Activated CD4-positive, alpha-beta T cell treated with anti-CD3 and anti-CD28 coated beads for 48 hours (primary cell): Measurements from ENCODE around the gene PTCHD4.
"Not testable (repeated sequence)": the region's sequence is repeated elsewhere in the genome, so short reads cannot be mapped to it uniquely, and the experiment has no call there.

Experiments
- DNase-seq: peaks from one replicate; pipeline ENCODE4 v3.0.0-alpha.2; 2020

The PTCHD4 gene

GRCh38 chr6:48111143-48111506 lies at the start of gene PTCHD4:
Gene PTCHD4, minus strand, starts transcription at chr6:48111197. Its CDS starts 42,240 bp downstream, at chr6:48068957.
- DNase-seq, result no peak

DNA sequence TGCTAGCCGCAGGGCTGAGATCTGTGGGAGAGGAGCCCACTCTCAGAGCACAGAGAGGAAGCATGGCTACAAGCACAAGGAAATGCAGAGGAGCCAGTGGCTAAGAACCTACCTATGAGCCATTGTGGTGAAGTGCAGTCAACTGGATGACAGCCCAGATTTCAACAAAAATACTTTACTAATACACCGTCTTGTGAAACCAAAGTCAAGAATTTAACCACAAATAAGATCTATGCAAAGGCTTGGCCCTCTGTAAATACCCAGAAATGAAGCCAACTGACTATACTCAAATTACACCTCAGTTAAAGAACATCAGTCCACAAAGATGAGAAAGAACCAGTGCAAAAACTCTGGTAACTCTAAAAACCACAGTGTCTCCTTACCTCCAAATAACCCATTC lies 40.1 kb upstream of the PTCHD4 start:
- DNase-seq, result no peak

DNA sequence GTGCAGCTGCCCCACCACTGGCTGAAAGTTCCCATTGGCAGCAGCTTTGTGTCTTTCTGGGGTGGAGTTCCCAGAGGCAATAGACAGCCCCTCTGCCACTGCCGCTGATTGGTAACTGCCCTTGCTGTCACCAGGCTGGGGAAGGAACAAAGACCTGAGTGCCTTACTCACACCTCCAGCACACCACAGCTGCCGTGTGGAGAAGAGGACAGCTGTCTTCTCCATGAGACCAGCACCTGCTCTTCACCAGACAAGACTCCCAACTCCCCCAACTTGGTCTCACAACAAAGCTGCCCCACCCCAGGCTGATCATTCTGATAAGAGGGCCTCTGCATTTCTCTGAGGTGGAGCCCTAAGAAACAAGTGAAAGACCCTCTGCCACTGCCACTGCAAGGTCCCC lies 39.7 kb upstream of the PTCHD4 start:
- no peak for DNase-seq

DNA sequence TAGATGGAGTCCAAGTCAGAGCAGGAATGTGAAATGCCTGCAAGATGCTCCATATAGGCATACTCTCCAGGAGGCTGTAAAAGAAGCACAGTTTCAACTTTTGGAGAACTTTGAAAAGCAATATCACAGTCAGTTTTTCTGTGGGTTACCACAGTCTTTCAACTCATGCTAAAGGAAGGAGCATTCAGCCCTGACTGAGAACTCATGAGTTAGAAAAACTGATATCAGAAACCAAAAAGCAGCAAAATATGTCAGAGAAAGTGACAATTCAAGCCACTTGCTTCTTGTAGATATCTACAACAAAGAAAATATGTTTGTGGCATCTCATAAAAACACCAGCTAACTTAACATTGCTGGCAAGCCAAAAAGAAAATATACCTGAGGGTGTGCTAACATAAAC lies 36.1 kb upstream of the PTCHD4 start:
- DNase-seq, result no peak

DNA sequence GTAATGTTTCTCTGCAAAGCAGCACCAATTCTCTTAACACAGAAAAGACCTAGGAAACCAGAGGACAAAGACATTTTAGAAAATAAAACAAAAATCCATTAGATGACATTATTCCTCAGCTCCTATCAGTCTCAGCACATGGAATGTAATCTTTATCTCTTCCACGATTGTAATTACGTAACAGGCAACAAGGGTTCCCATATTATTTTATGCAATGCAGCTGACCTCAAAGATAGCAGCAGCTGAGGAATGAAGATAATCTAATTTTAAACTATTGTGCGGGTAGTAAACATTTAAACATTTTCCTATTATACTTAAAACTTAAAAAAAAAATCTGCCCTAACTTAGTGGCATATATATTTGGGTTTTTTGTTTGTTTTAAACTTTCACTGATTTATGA lies 33.0 kb upstream of the PTCHD4 start:
- DNase-seq, result no peak

GRCh38 chr6:48141975-48142374 lies 31.0 kb upstream of the PTCHD4 start:
- no peak for DNase-seq

DNA sequence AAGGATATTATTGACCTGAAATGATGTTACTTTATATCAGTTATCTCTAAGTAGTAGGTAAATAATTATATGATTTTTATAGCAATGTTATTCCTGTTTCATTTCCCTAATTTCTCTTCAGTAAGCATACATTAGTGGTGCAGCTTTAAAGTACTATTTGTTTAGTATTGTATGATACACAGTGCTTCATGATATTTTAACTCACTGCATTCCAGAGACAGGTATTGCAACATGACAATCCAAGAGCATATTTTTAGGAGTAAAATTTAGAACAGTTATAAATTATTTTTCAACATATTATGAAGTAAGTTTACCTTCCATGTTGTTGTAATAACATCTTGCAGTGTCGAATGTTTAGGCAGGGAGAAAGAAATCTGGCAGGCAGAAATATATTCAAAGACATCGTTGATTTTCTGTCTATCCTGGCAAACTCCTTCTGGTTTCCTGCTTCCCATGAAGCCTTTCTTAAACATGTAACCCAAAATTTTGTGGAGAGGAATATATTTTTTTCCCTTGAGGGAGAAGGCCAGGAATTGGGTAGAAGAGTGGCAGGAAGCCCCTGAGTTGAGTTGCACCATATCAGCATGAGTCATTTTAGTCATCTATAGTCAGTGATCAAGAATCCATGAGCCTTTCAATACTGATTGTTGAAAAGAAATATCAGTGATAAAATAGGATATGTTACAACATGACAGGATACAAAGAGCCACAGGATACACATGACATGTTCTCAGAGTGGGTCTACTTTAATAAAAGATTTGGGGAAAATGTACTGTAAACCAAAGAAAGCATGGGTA lies 29.0 kb upstream of the PTCHD4 start:
- no peak for DNase-seq

DNA sequence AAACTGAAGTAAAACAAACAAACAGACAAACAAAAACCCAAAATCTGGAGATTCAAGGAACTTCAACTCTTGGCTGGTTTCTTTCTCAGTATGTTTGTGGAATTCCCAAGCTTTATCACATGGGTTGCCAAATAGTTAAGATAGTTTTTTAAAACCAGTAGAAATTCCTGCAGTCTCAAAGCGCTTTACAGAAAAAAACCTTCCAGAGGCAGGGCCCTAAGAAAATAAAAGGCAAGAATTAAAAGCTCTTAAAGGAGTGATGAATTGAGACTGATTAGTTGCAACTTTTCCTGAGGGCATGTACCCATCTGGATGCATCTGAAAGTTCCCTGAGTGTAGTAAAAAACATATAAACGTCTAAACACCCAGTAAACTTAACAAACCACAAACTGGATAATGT lies 25.9 kb upstream of the PTCHD4 start:
- DNase-seq, result no peak

GRCh38 chr6:48135323-48136084 lies 24.5 kb upstream of the PTCHD4 start:
- DNase-seq, result no peak

GRCh38 chr6:48134246-48134645 lies 23.2 kb upstream of the PTCHD4 start:
- no peak for DNase-seq

DNA sequence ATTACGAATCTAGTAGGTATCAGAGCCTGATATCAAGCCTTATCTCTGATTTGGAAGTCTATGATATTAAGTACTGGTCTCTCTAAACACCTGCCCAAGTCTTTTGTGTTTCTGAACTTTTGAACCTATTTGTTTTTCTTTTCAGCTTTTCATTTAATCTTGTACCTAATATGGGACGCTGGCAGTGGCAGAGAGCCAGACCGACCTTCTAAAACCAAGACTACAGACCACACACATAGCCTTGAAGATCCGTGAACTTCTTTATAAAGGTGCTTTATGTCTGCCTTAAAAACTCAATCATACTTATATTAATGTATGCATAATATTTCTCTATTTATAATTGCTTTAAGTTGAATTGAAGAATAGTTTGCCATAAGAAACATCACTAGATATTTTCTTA lies 12.6 kb upstream of the PTCHD4 start:
- DNase-seq, result no peak

DNA sequence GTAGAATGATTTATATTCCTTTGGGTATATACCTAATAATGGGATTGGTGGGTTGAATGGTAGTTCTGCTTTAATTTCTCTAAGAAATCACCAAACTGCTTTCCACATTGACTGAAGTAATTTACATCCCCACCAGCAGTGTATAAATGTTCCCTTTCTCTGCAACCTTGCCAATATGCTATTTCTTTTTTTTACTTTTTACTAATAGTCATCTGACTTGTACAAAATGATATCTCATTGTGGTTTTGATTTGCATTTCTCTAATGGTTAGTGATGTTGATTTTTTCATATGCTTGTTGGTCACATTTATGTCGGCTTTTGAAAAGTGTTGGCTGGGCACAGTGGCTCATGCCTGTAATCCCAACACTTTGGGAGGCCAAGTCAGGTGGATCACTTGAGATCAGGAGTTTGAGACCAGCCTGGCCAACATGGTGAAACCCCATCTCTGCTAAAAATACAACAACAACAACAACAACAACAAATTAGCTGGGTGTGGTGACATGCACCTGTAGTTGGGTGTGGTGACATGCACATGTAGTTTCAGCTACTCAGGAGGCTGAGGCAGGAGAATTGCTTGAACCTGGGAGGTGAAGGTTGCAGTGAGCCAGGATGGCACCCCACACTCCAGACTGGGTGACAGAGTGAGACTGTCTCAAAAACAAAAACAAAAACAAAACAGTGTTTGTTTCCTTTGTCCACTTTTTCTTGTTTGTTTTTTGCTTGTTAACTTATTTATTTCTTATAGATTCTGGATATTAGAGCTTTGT lies 11.2 kb upstream of the PTCHD4 start:
- not testable (repeated sequence) for DNase-seq

DNA sequence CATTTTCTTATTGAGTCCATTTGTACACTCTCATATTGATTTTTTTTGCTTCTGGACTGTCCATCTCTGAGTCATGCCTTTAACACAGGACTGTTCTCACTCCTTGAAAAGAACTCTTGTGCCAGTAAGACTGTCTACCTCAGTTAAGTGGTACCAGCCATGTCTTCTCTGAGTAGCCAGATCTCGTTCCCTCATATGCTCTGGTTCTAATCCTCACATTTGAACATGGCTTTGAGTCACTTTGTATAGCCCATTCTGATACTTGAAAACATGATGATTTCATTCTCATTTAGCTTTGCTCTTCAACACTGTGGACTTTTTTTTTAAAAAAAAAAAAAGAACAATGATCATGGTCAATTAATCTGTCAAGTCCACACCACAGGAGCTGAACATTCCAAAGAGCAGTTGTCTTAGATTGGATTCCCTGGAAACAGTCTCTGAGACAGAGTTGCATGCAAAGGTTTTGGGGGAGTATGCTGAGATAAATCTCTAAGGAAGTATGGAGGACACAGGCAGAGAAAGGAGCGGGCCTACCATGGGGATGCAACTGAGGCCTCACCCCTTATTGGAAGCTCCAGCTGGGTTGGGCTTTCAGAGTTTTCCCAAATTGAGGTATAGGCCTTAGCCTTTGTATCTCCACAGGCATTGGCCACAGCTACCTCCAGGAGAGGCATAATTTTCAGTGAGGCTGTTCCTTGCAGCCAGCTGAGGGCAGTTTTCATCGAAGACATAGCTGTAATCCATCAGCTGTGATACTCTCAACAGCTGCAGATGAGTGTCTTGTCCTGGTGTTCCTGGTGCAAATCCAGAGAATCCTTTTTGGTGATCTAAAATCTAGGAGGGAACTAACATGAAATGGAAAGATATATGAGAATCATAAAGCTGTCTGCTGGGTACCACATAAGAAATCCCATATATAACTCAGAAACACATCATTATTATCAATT lies 6.0 kb upstream of the PTCHD4 start:
- no peak for DNase-seq

DNA sequence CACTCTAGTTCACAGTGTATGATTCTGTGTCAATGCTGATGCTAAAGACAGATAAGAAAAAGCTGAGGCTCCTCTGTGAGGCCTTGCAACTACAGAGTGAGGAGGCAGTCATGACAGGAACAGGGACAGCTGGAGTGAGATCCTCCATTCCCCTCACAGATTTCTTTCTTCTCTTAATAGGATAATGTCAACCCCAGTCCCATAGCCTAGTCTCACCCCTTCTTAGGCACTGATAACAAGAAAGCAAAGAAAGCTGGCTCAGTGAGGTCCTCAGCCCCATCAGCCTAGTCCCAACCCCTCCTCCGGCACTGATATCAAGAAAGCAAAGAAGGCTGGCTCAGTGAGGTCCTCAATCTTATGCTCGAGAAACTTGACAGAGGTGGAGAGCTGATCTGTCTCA lies 2.1 kb upstream of the PTCHD4 start:
- no peak for DNase-seq

DNA sequence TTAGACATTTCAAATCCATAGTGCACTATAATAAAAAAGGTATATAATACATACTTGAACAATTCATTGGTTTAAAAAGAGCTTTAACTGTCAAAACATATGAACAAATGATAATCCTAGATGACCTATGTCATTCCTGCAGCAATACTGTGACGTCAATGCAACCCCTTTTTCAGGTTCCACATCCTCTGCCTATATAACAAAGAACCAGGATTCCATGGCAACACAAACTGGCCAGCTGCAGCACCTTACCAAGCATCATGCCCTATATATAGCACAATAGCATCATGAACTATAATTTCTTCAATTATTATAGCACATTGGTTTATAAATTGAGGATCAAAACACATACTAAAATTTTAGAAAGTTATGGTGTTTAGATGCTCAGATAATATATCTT lies 578 bp upstream of the PTCHD4 start:
- DNase-seq, result no peak

DNA sequence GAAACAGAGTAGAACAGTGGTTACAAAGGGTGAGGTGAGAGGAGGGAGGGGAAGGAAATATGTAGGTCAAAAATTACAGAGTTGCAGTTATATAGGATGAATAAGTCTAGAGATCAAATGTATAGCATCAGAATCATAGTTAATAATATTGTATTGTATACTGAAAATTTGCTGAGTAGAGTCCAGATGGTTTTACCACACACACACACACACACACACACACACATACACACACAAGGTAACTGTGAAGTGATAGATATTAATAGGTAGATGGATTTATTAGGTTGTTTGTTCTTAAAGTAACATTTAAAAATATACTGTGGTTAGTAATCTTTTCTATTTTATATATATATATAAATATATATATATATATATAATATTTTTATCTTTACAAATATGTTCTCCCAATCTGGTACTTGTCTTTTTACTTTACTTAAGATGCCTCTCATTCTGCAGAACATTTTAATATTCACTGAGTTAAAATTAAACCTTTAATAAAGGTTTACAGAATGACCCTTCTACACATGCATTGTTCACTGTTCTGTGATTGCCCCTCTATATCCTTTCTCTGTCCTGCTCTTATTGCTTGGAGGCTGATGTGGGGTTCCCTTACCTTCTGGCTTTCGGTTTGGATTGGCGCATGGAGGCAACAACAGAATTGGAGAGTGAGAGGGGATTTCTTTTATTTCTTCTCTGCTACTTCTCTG lies 408 bp downstream of the PTCHD4 start:
- DNase-seq, result no peak

DNA sequence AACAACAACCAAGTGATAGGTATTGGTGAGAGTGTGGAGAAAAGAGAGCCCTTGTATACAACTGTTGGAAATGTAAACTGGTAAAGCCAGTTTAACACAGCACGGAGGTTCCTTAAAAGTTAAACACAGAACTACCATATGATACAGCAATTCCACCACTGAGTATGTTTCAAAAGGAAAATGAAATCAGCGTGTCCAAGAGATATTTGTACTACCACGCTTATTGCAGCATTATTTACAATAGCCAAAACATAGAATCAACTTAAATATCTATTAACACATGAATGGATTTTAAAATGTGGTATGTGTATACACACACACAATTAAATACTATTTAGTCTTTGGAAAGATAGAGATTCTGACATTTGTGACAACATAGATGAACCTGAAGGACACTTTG lies 1.1 kb downstream of the PTCHD4 start:
- no peak for DNase-seq

- not testable (repeated sequence) for DNase-seq
Measured at GRCh38 chr6:48102476-48103195, 8.4 kb downstream of the PTCHD4 start.

DNA sequence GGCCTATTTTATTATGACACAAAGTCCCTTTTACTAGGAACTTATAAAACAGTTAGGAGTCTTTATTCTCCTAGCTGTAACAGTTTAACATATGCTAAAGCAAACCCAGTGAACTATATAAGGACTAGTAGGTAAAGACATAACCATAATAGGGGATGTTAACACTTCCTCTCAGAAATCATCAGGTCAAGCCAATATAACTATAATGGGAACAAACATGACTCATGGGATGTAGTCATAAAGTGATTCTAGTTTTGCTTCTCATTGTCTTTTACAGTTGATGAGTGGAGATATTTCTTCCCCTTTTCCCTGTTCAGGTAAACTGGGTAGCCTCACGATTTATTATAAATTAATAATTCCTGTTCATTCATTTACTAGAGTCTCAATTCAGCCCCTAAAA lies 9.7 kb downstream of the PTCHD4 start:
- DNase-seq, result no peak

DNA sequence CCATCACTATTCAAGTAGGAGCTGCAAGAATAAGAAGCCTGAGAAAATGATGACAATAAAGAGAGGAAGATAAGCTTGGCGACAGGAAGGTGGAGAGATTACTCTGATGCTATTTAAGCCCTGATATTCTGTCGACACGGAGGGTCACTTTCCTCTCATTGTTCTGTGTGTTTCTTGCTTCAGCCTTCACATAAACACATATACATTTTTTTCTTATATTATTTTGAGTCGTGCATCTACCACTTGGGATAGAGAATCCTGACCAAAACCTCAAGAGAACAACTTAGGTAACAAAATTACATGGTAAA lies 10.5 kb downstream of the PTCHD4 start:
- no peak for DNase-seq
